Caco-2 (cell line): ENCODE results near the gene ACE. TPM values are rescaled to one million over a fixed set of nuclear protein-coding genes. Genes with fewer than 3 reads are reported as not detected.

ENCODE experiments used
- BruUV-seq: library from RNA; stranded (reverse); fragments of 400-500 nt; replicated peaks from 2 replicates; lab custom pipeline; 2021; lab: Mats Ljungman, UMichigan
- CTCF ChIA-PET: fragments of 300-600 bp; sonication (Branson Sonifier 250); formaldehyde crosslinking; loops from one replicate; lab custom pipeline; 2022; ENCODE audit warnings: antibody characterized with exemption; lab: Charles Lee
- POLR2A ChIA-PET: fragments of 300-600 bp; sonication (Branson Sonifier 250); formaldehyde crosslinking; loops from one replicate; lab custom pipeline; 2022; ENCODE audit warnings: antibody characterized with exemption; lab: Charles Lee
- DNase-seq, 2 experiments: peaks; one replicate each; pipeline versions ENCODE4 v3.0.0 to v3.0.0-alpha.2; 2020 to 2022
- H3K27me3 ChIP-seq: replicated peaks from 2 replicates; pipeline ENCODE4 v1.6.0; 2011; ENCODE audit warnings: low read length; ENCODE audit not compliant: control insufficient read depth, insufficient read depth
- H3K36me3 ChIP-seq: 2 replicates; pipeline ENCODE4 v1.5.1; 2011; ENCODE audit warnings: low read length; ENCODE audit not compliant: control insufficient read depth, insufficient read depth
- H3K4me1 ChIP-seq: fragments of 250-450 bp; sonication (Bioruptor Pico); 2 replicates; pipeline ENCODE4 v1.5.1; 2020; ENCODE audit warnings: mild to moderate bottlenecking
- H3K4me3 ChIP-seq: 2 replicates; pipeline ENCODE4 v1.5.1; 2011; ENCODE audit warnings: low read depth, mild to moderate bottlenecking, control low read depth, low read length
- H3K9me3 ChIP-seq: fragments of 250-450 bp; sonication (Bioruptor Pico); 2 replicates; pipeline ENCODE4 v1.5.1; 2020; ENCODE audit warnings: mild to moderate bottlenecking, moderate library complexity
- H3K27ac Mint-ChIP-seq: one replicate; pipeline ENCODE4 v1.8.0; 2022; ENCODE audit warnings: mixed read lengths; ENCODE audit not compliant: unreplicated experiment
- H3K27me3 Mint-ChIP-seq: one replicate; pipeline ENCODE4 v1.8.0; 2022; ENCODE audit warnings: mixed read lengths; ENCODE audit not compliant: insufficient read depth, unreplicated experiment
- H3K36me3 Mint-ChIP-seq: one replicate; pipeline ENCODE4 v1.8.0; 2022; ENCODE audit warnings: mild to moderate bottlenecking, mixed read lengths; ENCODE audit not compliant: insufficient read depth, unreplicated experiment
- H3K4me1 Mint-ChIP-seq: one replicate; pipeline ENCODE4 v1.8.0; 2022; ENCODE audit warnings: low read depth, mixed read lengths; ENCODE audit not compliant: unreplicated experiment
- H3K4me3 Mint-ChIP-seq: one replicate; pipeline ENCODE4 v1.8.0; 2022; ENCODE audit warnings: mild to moderate bottlenecking, moderate library complexity, mixed read lengths; ENCODE audit not compliant: unreplicated experiment
- H3K9me3 Mint-ChIP-seq: one replicate; pipeline ENCODE4 v1.8.0; 2022; ENCODE audit warnings: mixed read lengths; ENCODE audit not compliant: unreplicated experiment
- intact Hi-C: fragments of 100-400 bp; cut with micrococcal nuclease; formaldehyde crosslinking; loops from one replicate; pipeline ENCODE4 v1.10.0; 2022; ENCODE audit not compliant: unreplicated experiment
- total RNA-seq: library from RNA; stranded (reverse); gene quantifications from 2 replicates; pipeline ENCODE4 v1.2.3, GENCODE V29; 2022
- TF ChIP-seq, protein P1 (sequence below), 2 experiments: fragments of 200-600 bp in 1 of 2; IDR thresholded peaks; 1 replicate in 1 of 2; 2 replicates in 1 of 2; pipeline versions ENCODE4 v1.5.1 to v1.8.0; 2011 to 2022; ENCODE audit warnings: antibody characterized with exemption in 1 of 2, control low read depth in 1 of 2, inconsistent platforms in 1 of 2, low read depth in 1 of 2, low read length in 1 of 2, mild to moderate bottlenecking in 1 of 2, moderate library complexity in 1 of 2; ENCODE audit not compliant: insufficient read depth in 1 of 2, severe bottlenecking in 1 of 2, unreplicated experiment in 1 of 2

ACE gene
- total RNA-seq, 1 experiment from 2014 or later: 3.4 TPM

DNA sequence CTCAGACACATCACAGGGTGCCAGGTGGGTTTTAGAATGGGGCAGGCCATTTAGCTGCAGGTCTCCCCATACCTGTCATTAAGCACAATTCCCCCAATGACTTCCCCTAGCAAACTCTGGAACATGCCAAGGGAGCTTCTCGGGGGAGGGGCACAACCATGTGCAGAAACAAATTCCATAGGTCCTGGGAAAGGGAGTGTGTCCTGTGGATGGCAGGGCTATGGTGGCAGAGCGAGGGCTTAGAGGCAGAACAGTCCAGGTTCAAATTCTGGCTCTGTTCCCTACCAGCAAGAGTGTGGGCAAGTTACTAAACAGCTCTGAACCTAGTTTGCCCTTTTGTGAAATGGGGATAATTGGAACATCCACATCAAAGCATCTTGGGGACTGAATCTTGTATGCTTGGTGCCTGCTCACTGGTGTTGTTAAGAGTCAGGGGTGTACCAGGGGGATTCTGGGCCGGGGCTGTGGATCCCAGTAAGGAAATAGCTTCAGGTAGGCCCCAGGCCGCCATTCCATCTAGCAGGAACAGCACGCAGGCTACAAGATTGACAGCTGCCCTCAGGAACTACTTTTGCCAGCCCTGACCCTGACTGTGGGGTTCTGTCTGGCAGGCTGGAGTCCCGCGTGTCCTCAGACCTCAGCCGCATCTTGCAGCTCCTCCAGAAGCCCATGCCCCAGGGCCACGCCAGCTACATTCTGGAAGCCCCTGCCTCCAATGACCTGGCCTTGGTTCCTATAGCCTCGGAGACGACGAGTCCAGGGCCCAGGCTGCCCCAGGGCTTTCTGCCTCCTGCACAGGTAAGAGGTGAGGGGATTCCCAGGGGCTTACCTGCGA, 67.8 kb downstream of the ACE start:
- intact Hi-C loops: no loop called here
- no peak overlapping the region for H3K4me3 Mint-ChIP-seq
- ChIA-PET POLR2A (no interaction called here), CTCF (no interaction called here)
- no peaks in the 10 kb centered on the region for H3K27me3 ChIP-seq
- H3K4me1 ChIP-seq: no peaks in the 10 kb centered on the region
- H3K27ac Mint-ChIP-seq: no peak overlapping the region
- no peaks in the 10 kb centered on the region for H3K9me3 Mint-ChIP-seq
- TF ChIP-seq, protein P1, sequence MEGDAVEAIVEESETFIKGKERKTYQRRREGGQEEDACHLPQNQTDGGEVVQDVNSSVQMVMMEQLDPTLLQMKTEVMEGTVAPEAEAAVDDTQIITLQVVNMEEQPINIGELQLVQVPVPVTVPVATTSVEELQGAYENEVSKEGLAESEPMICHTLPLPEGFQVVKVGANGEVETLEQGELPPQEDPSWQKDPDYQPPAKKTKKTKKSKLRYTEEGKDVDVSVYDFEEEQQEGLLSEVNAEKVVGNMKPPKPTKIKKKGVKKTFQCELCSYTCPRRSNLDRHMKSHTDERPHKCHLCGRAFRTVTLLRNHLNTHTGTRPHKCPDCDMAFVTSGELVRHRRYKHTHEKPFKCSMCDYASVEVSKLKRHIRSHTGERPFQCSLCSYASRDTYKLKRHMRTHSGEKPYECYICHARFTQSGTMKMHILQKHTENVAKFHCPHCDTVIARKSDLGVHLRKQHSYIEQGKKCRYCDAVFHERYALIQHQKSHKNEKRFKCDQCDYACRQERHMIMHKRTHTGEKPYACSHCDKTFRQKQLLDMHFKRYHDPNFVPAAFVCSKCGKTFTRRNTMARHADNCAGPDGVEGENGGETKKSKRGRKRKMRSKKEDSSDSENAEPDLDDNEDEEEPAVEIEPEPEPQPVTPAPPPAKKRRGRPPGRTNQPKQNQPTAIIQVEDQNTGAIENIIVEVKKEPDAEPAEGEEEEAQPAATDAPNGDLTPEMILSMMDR (IDR thresholded peaks at IDR 0.05; ENCODE audit: insufficient read depth in 1 of 2, low read depth in 1 of 2, low read length in 1 of 2, severe bottlenecking in 1 of 2, unreplicated experiment in 1 of 2): no peak
- H3K4me3 ChIP-seq: no peak overlapping the region
- no TSS peak for BruUV-seq
- no peaks in the 10 kb centered on the region for H3K36me3 Mint-ChIP-seq
- H3K4me1 Mint-ChIP-seq: no peaks in the 10 kb centered on the region
- H3K36me3 ChIP-seq: no peaks in the 10 kb centered on the region
- no peaks in the 10 kb centered on the region for H3K9me3 ChIP-seq
- peaks cover 2% of the 10 kb centered on the region for H3K27me3 Mint-ChIP-seq
- no peak for DNase-seq

DNA sequence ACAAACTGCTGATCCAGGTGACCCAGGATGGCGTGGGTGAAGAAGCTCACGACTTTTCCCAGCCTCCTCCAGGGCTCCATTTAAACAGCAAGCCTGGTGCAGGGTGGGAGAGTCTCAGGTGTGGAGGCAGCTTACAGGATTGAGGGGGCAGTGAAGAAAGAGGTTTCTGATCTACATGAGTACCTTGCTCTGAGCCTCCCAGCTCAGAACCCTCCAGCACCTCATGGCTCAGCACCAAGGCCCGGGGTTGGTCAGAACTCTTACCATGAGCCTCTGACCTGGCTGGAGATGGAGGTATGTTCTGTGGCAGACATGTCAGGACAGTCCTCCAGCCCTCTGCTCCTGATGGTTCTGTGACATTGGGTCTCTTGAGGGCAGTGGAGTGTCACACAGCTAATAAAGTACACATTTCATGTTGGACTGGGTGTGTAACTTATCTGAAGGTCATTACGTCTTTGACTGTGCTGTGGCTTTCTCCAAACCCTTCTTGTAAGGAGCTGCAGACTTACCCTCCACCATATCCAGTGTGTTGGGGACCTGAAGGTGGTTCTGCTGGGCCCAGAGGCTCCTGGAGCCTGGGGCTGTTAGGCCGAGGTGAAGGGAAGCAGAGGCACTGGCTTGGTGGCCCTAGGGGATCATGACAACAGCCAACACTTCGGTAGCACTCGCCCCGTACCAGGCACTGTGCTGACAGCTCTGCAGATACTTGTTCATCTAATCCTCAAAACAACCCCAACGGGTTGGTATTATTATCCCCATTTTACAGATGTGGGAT, 69.6 kb downstream of the ACE start:
- Mint-ChIP-seq H3K9me3 (no peaks in the 10 kb centered on the region), H3K27me3 (no peaks in the 10 kb centered on the region), H3K4me3 (no peak overlapping the region), H3K4me1 (peaks cover 3% of the 10 kb centered on the region), H3K27ac (no peak overlapping the region), H3K36me3 (peaks cover 13% of the 10 kb centered on the region)
- no peak for DNase-seq
- POLR2A ChIA-PET: no interaction called here
- CTCF ChIA-PET: no interaction called here
- H3K4me1 ChIP-seq: no peaks in the 10 kb centered on the region
- no peaks in the 10 kb centered on the region for H3K27me3 ChIP-seq
- no peaks in the 10 kb centered on the region for H3K9me3 ChIP-seq
- TF ChIP-seq, protein P1 (IDR thresholded peaks at IDR 0.05; ENCODE audit: insufficient read depth in 1 of 2, low read depth in 1 of 2, low read length in 1 of 2, severe bottlenecking in 1 of 2, unreplicated experiment in 1 of 2): no peak
- intact Hi-C loops: no loop called here
- BruUV-seq: no TSS peak
- H3K4me3 ChIP-seq: no peak overlapping the region
- no peaks in the 10 kb centered on the region for H3K36me3 ChIP-seq

DNA sequence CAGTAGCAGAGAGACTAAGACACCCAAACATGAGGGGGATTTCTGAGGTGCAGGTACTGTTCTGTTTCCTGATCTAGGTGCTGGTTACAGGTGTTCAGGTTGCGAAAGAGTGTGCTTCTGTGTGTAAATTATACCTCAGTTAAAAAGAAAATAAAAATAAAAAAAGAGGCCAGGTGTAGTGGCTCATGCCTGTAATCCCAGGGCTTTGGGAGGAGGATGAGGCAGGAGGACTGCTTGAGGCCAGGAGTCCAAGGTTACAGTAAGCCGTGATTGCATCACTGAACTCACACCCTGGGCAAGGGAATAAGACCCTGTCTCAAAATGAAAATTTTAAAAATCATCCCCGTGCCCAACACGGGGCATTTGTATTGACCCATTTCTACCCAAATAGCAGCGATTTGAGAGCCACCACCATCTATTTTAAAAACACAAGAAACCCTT, 70.2 kb downstream of the ACE start:
- no peak for DNase-seq
- intact Hi-C loops: no loop called here
- Histone ChIP-seq H3K9me3 (no peaks in the 10 kb centered on the region), H3K4me3 (no peak overlapping the region), H3K4me1 (no peaks in the 10 kb centered on the region), H3K36me3 (no peaks in the 10 kb centered on the region), H3K27me3 (no peaks in the 10 kb centered on the region)
- no peaks in the 10 kb centered on the region for H3K27me3 Mint-ChIP-seq
- H3K9me3 Mint-ChIP-seq: no peaks in the 10 kb centered on the region
- peaks cover 13% of the 10 kb centered on the region for H3K36me3 Mint-ChIP-seq
- no TSS peak for BruUV-seq
- POLR2A ChIA-PET: no interaction called here
- H3K27ac Mint-ChIP-seq: no peak overlapping the region
- H3K4me3 Mint-ChIP-seq: no peak overlapping the region
- TF ChIP-seq, protein P1 (IDR thresholded peaks at IDR 0.05; ENCODE audit: insufficient read depth in 1 of 2, low read depth in 1 of 2, low read length in 1 of 2, severe bottlenecking in 1 of 2, unreplicated experiment in 1 of 2): no peak
- CTCF ChIA-PET: no interaction called here
- peaks cover 4% of the 10 kb centered on the region for H3K4me1 Mint-ChIP-seq
